GM13977 (cell line): ENCODE measurements around the gene MARK3.

ENCODE experiments used
- DNase-seq: peaks from one replicate; pipeline ENCODE4 v3.0.0; 2012; ENCODE audit warnings: low spot score
- in situ Hi-C: fragments of 300-500 bp; cut with MboI; formaldehyde crosslinking; loops from one replicate; pipeline ENCODE4 v1.12.0; 2022; ENCODE audit warnings: low sequenced_read_pairs, low pct_unique_long_range_greater_than_20kb, mixed read lengths, inconsistent platforms; ENCODE audit not compliant: unreplicated experiment
- TF ChIP-seq, protein P1 (sequence below): IDR thresholded peaks from 2 replicates; pipeline ENCODE4 v1.5.1; 2012; ENCODE audit warnings: mild to moderate bottlenecking, control low read depth; ENCODE audit not compliant: insufficient read depth; ENCODE audit errors: extremely low read depth, missing control alignments

Gene MARK3

DNA sequence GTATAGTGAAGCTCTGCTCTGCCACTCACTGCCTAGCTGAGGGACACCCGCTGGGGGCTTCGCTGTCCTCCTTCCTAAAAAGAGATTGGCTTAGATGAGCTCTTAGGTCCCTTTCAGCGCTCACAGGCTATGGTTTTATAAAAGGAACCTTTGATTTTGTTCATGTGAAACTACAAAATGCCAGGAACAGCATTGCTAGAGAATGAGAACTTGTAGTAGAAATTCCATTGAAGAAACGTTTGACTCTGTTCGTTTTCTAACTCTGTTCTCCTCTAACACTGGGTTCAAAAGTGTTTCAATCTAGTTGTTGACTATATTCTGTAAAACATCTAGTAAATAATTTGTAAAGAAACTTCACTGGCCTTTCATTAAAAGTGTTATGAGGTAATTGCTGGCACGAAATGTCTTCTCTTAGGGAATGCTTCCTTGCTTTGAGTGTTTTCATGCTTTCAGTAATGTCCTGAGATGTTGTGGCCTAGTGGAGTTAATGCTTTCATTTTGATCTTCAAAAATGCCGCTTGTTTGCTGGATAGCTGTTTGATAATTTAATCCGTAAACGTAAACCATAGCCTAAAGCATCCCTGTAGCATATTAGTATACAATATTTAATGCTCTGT lies 1.6 kb downstream of the MARK3 start:
- in situ Hi-C loops, result no loop called here
- DNase-seq, result no peak
- TF ChIP-seq, protein P1, sequence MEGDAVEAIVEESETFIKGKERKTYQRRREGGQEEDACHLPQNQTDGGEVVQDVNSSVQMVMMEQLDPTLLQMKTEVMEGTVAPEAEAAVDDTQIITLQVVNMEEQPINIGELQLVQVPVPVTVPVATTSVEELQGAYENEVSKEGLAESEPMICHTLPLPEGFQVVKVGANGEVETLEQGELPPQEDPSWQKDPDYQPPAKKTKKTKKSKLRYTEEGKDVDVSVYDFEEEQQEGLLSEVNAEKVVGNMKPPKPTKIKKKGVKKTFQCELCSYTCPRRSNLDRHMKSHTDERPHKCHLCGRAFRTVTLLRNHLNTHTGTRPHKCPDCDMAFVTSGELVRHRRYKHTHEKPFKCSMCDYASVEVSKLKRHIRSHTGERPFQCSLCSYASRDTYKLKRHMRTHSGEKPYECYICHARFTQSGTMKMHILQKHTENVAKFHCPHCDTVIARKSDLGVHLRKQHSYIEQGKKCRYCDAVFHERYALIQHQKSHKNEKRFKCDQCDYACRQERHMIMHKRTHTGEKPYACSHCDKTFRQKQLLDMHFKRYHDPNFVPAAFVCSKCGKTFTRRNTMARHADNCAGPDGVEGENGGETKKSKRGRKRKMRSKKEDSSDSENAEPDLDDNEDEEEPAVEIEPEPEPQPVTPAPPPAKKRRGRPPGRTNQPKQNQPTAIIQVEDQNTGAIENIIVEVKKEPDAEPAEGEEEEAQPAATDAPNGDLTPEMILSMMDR, result no peak

DNA sequence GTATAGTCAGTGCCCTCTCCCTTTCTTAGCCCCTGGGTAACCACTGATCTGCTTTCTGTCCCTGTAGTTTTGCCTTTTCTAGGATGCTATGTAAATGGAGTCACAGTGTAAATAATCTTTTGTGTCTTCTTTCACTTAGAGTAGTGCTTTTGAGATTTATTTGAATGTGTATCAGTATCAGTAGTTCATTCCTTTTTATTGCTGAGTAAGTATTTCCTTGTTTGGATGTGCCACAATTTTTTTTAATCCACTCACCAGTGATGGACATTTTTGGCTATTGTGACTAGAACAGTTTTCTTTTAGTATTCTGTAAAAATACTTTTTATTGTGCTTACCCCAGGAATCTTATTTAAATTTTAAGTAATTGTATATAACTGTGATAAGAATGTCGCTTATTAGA lies 3.4 kb downstream of the MARK3 start:
- no peak for DNase-seq
- TF ChIP-seq, protein P1, result no peak
- in situ Hi-C loops, result no loop called here

DNA sequence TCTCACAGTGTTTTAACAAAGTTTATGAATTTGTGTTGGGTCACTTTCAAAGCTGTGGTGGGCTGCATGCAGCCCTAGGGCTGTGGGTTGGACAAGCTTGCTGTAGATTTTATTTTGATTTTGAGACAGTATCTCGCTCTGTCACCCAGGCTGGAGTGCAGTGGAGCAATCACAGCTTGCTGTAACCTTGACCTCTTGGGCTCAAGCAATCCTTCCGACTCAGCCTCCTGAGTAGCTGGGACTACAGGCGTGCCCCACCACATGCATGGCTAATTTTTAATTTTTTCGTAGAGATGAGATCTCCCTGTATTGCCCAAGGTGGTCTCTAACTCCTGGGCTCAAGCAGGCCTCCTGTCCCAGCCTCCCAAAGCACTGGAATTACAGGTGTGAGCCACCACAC lies 5.4 kb downstream of the MARK3 start:
- in situ Hi-C loops, result no loop called here

DNA sequence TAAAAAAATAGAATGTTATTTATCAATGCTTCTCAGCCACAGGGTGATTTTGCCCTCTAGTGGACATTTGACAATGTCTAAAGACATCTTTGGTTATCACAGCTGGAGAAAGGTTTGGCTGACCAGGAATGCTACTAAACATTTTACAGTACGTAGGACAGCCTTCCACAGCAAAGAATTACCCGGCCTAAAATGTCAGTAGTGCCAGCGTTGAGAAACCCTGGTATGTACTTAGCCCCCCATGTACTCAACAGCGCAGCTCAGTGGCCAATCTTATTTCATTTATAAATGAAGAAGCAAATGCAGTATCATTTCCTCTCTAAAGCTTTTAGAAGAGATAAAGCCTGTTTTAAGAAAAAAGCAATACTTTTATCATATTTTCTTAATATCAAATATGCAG lies 5.8 kb downstream of the MARK3 start:
- in situ Hi-C loops, result no loop called here
- peak; percentile 55 for DNase-seq
- TF ChIP-seq, protein P1, result peak; percentile 44

More for the DNA sequence above, 5.4 kb downstream of the MARK3 start:
- no peak for DNase-seq
- TF ChIP-seq, protein P1, result no peak

DNA sequence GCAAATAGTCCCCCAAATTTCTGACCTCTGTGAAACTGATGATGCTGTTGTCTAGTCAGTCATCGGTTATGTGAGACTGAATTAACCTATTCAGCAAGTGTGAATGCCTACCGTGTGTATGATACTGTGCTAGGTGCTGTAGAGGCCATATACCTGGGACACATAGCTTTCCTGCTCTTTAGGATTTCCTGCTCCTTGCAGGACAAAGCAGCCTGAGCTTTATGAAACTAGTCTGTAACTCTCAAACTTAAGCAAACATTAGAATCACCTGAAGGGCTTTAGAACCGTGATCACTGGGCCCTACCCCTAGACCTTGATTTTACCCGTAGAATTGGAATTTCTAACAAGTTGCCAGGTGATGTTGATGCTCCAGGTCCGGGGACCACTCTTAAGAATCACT lies 6.9 kb downstream of the MARK3 start:
- DNase-seq, result no peak
- TF ChIP-seq, protein P1, result no peak
- in situ Hi-C loops, result no loop called here

DNA sequence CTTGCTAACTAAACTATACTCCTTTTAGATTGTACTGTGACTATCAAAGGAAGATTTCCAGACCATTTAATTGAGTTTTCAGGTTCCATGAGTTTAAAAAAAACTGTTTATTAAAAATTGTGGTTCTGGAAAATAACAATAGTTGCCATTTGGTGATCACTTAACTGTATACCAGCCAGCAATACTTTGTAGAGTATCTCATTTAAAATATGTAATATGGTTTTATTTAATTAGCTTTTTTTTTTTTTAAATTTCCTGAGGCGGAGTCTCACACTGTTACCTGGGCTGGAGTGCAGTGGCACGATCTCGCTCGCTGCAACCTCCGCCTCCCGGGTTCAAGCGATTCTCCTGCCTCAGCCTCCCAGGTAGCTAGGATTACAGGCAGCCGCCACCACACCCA lies 7.4 kb downstream of the MARK3 start:
- no peak for DNase-seq
- in situ Hi-C loops, result no loop called here
- TF ChIP-seq, protein P1, result no peak

DNA sequence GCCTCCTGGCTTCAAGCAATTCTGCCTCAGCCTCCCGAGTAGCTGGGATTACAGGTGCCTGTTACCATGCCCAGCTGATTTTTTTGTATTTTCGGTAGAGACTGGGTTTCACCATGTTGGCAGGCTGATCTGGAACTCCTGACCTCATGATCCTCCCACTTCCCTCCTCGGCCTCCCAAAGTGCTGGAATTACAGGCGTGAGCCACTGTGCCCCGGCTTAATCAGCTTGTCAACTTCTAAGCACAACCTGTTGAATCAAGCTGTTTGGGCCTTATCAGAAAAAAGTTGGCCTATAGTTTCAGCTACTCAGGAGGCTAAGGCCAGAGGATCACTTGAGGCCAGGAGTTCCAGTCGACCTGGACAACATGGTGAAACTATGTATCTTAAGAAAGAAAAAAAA lies 7.9 kb downstream of the MARK3 start:
- in situ Hi-C loops, result no loop called here
- no peak for DNase-seq
- TF ChIP-seq, protein P1, result no peak
